ENCODE data around the gene FAM13A. TPM values are rescaled to one million over a fixed set of nuclear protein-coding genes. Genes with fewer than 3 reads are reported as not detected.

The FAM13A gene
- total RNA-seq, 1 donor from 2014 or later = 16.7 TPM

DNA sequence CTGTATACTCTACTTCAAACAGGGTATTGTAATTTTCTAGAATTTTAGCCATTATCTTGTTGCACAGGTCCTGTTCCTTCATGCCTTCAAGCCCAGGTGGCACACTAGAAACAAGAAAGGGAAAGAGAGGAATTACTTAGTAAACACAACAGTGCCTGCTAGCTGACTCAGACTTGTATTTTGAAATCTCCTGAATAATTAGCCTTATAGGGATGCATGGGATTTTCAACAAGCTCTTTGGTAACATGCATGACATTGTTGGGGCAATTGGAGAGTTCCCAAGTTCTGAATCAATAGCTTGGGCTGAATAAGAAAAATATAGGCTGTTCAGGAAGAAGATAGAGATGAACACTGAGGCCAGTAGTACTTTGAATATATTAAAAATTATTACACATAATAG, 118.8 kb downstream of the FAM13A start:
- Mint-ChIP-seq H3K9me3 (ENCODE audit: unreplicated experiment) (no peaks in the 10 kb centered on the region), H3K4me1 (ENCODE audit: unreplicated experiment) (peaks cover 38% of the 10 kb centered on the region), H3K27ac (ENCODE audit: unreplicated experiment) (no peak overlapping the region), H3K4me3 (ENCODE audit: unreplicated experiment) (no peak overlapping the region), H3K36me3 (ENCODE audit: low read depth, unreplicated experiment) (no peaks in the 10 kb centered on the region), H3K27me3 (ENCODE audit: unreplicated experiment) (no peaks in the 10 kb centered on the region)
- TF ChIP-seq, protein P1, sequence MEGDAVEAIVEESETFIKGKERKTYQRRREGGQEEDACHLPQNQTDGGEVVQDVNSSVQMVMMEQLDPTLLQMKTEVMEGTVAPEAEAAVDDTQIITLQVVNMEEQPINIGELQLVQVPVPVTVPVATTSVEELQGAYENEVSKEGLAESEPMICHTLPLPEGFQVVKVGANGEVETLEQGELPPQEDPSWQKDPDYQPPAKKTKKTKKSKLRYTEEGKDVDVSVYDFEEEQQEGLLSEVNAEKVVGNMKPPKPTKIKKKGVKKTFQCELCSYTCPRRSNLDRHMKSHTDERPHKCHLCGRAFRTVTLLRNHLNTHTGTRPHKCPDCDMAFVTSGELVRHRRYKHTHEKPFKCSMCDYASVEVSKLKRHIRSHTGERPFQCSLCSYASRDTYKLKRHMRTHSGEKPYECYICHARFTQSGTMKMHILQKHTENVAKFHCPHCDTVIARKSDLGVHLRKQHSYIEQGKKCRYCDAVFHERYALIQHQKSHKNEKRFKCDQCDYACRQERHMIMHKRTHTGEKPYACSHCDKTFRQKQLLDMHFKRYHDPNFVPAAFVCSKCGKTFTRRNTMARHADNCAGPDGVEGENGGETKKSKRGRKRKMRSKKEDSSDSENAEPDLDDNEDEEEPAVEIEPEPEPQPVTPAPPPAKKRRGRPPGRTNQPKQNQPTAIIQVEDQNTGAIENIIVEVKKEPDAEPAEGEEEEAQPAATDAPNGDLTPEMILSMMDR (IDR thresholded peaks at IDR 0.05; ENCODE audit: unreplicated experiment) = no peak
- DNase-seq (ENCODE audit: low spot score) = no peak

DNA sequence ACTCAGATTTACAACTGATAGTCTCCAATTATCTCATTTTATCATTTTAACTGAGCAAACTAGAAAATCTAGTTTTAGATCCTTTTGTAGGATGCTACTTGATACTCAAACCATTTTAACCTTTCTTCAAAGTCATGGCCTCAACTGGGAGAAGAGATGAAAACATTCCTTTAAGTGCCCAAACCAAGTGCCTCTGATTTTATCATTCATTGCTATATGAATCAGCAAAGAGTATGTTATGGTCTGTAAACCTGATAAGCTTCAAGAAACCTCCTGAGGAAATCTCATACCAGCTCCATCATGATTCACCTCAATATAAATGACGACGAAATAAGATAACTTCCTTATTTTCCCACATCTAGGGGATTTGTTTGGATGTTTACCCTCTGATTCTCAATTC, 119.9 kb downstream of the FAM13A start:
- Mint-ChIP-seq H3K36me3 (ENCODE audit: low read depth, unreplicated experiment) (no peaks in the 10 kb centered on the region), H3K9me3 (ENCODE audit: unreplicated experiment) (no peaks in the 10 kb centered on the region), H3K27me3 (ENCODE audit: unreplicated experiment) (no peaks in the 10 kb centered on the region), H3K4me3 (ENCODE audit: unreplicated experiment) (no peak overlapping the region), H3K27ac (ENCODE audit: unreplicated experiment) (no peak overlapping the region), H3K4me1 (ENCODE audit: unreplicated experiment) (peaks cover 38% of the 10 kb centered on the region)
- DNase-seq (ENCODE audit: low spot score) = no peak
- TF ChIP-seq, protein P1 (IDR thresholded peaks at IDR 0.05; ENCODE audit: unreplicated experiment) = no peak

- DNase-seq (ENCODE audit: low spot score) = no peak
- TF ChIP-seq, protein P1 (IDR thresholded peaks at IDR 0.05; ENCODE audit: unreplicated experiment) = no peak
- Mint-ChIP-seq H3K4me1 (ENCODE audit: unreplicated experiment) (peaks cover 23% of the 10 kb centered on the region), H3K4me3 (ENCODE audit: unreplicated experiment) (no peak overlapping the region), H3K9me3 (ENCODE audit: unreplicated experiment) (no peaks in the 10 kb centered on the region), H3K27ac (ENCODE audit: unreplicated experiment) (no peak overlapping the region), H3K36me3 (ENCODE audit: low read depth, unreplicated experiment) (peaks cover 5% of the 10 kb centered on the region), H3K27me3 (ENCODE audit: unreplicated experiment) (no peaks in the 10 kb centered on the region)
These were observed 123.4 kb downstream of the FAM13A start for GRCh38 chr4:88933414-88934160.

DNA sequence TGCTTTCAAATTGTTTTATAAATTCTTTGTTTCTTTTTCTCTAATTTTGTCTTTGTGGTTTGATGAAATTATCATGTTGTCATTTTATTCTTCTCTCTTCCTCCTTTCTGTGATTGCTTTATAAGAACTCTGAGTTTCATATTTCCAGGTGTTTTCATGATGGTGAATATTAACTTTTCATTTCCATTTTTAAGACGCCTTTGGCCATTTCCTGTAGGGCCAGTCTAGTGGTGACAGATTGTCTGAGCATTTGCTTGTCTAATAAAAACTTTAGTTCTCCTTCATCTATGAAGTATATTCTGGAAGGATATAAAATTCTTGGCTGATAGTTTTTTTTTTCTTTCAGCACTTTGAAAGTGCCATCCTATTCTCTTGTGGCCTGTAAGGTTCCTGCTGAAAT, 128.1 kb downstream of the FAM13A start:
- TF ChIP-seq, protein P1 (IDR thresholded peaks at IDR 0.05; ENCODE audit: unreplicated experiment) = no peak
- peaks cover 1% of the 10 kb centered on the region for H3K27me3 Mint-ChIP-seq (ENCODE audit: unreplicated experiment)
- no peak for DNase-seq (ENCODE audit: low spot score)
- peaks cover 7% of the 10 kb centered on the region for H3K4me1 Mint-ChIP-seq (ENCODE audit: unreplicated experiment)
- peaks cover 11% of the 10 kb centered on the region for H3K36me3 Mint-ChIP-seq (ENCODE audit: low read depth, unreplicated experiment)
- no peak overlapping the region for H3K4me3 Mint-ChIP-seq (ENCODE audit: unreplicated experiment)
- H3K9me3 Mint-ChIP-seq (ENCODE audit: unreplicated experiment) = no peaks in the 10 kb centered on the region
- H3K27ac Mint-ChIP-seq (ENCODE audit: unreplicated experiment) = no peak overlapping the region

- Mint-ChIP-seq H3K9me3 (ENCODE audit: unreplicated experiment) (no peaks in the 10 kb centered on the region), H3K36me3 (ENCODE audit: low read depth, unreplicated experiment) (peaks cover 11% of the 10 kb centered on the region), H3K27ac (ENCODE audit: unreplicated experiment) (no peak overlapping the region), H3K4me1 (ENCODE audit: unreplicated experiment) (no peaks in the 10 kb centered on the region), H3K4me3 (ENCODE audit: unreplicated experiment) (no peak overlapping the region), H3K27me3 (ENCODE audit: unreplicated experiment) (peaks cover 1% of the 10 kb centered on the region)
- TF ChIP-seq, protein P1 (IDR thresholded peaks at IDR 0.05; ENCODE audit: unreplicated experiment) = no peak
- DNase-seq (ENCODE audit: low spot score) = no peak
These were observed 129.6 kb downstream of the FAM13A start for GRCh38 chr4:88927420-88927819.

Data from endothelial cell (in vitro differentiated cells).